HG03175 (cell line): ENCODE data around the gene ALAS2.
"Not testable (repeated sequence)": the region's sequence is repeated elsewhere in the genome, so short reads cannot be mapped to it uniquely, and the experiment has no call there.

Source experiments
- ATAC-seq: cut with Tn5 transposase; IDR thresholded peaks from one replicate; pipeline ENCODE4 v1.9.1; 2021; ENCODE audit warnings: mild to moderate bottlenecking, moderate library complexity; ENCODE audit not compliant: unreplicated experiment

ALAS2 gene

DNA sequence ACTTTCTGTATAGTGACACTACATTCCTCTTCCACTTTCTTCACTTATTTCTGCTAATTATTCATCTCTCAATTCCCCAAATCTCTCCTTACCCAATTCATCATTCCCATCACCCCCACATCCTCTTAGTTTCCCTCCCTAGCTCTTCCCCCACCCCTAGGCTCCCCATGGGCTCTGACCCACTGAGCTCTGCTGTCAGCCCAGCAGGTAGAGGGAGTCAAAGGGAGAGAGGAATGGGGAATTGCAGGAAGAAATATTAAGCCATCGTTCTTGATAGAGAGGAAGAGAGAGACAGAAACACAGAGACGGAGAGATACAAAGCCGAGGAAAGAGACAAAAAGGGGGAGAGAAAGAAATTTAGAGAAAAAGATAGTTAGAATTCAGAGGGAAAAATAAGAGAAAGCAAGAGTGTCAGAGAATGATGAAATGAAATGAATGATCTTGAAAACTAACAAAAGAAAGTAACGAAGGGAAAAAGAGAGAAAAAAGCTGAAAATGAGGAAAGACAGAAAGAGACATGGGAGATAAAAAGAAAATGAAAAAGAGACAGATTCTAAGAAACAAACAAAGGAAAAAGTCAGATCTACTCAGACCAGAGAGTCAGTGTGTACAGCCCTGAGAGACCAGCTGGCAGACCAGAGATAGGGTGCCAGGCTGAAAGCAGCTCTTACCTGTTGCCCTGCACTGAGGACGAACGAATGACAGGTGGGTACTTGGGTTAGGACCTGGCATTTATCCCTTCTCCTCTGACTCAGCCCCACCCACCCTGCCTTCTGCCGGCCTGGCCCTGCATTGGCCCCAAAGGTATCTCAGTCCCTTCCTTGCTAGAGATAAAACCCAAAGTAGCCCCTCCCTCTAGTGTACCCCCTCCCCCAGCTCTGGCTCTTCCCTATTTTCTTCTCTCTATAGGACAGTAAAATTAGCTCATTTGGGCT lies at the start of gene ALAS2:
Gene ALAS2, minus strand, starts transcription at position 707 of the 935 bp plus-strand sequence. CDS start 4,977 bp downstream, outside the sequence.
- ATAC-seq, result no peak

GRCh38 chrX:55074851-55075467 lies 44.2 kb upstream of the ALAS2 start, which contains the start of gene PAGE2B:
TSS of gene PAGE2B (plus strand) at chrX:55075030. CDS start at chrX:55076042, 1,012 bp downstream.
- no peak for ATAC-seq

GRCh38 chrX:55072286-55072685 lies 41.5 kb upstream of the ALAS2 start:
- ATAC-seq, result no peak

DNA sequence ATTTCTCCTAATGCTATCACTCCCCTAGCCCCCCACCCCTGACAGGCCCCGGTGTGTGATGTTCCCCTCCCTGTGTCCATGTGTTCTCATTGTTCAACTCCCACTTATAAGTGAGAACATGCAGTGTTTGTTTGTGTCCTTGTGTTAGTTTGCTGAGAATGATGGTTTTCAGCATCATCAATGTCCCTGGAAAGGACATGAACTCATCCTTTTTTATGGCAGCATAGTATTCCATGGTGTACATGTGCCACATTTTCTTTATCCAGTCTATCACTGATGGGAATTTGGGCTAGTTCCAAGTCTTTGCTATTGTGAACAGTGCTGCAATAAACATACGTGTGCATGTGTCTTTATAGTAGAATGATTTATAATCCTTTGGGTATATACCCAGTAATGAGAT lies 36.4 kb upstream of the ALAS2 start:
- not testable (repeated sequence) for ATAC-seq

- no peak for ATAC-seq
Observed at GRCh38 chrX:55057675-55058249, 27.0 kb upstream of the ALAS2 start.

- no peak for ATAC-seq
Observed at GRCh38 chrX:55056820-55057674, 26.3 kb upstream of the ALAS2 start.

DNA sequence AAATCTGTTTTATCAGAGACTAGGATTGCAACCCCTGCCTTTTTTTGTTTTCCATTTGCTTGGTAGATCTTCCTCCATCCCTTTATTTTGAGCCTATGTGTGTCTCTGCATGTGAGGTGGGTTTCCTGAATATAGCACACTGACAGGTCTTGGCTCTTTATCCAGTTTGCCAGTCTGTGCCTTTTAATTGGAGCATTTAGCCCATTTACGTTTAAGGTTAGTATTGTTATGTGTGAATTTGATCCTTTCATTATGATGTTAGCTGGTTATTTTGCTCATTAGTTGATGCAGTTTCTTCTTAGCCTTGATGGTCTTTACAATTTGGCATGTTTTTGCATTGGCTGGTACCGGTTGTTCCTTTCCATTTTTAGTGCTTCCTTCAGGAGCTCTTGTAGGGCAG lies 19.8 kb upstream of the ALAS2 start:
- not testable (repeated sequence) for ATAC-seq

DNA sequence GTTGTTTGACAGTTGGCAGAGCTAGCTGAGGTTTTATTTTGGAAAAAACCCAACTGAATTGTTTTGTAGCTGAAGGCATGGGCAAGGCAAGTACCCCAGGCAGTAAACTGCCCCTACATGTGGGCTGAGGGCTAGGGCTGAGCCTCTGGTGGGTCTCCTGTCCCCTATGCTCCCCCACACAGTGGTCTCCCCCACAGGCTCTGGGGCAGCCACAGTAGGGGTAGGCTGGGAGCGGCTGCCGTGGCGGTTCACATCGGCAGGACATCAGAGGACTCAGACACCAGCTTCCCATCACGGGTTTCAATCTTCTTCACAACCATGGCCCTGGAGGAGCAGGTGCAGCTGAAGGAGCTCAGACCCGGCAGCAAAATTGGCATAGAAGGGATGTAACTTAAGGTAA lies 10.7 kb upstream of the ALAS2 start:
- ATAC-seq, result no peak

- no peak for ATAC-seq
Observed at GRCh38 chrX:55039471-55039870, 8.7 kb upstream of the ALAS2 start.

DNA sequence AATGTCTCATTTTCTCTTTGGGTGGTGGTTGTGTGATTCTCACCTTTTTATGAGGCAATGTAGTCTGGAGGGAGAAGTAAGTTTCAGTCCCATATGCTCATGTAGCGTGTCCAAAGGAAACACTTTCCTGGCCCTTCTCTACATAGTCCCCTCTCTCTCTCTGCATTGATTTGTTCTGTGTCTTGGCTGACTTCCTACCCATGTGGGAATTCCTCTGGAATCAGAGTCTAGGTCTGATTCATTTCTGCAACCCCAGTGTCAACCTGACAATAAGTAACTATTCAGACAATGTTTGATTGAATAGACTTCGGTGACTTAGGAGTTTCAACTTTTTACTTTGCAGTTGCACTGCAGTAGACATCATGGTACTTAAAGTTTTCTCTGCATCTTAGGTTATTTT lies 2.7 kb upstream of the ALAS2 start:
- no peak for ATAC-seq

DNA sequence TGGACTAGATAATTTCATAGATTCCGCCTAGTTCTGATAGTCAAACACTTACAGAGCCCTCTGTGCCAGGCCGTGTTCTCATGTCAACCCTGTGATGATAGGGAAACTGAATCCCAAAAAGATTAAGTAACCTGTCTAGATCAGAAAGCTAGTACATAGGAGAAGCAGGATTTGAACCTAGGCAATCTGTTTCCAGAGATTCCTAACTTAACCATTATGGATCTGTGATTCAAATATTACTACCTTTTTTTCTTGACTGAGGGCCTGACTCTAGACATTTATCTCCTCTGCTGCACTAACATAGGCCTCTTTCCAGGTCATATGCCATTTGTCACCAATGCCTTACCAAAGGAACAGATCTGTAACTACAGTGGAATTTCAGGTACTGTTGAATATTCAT lies 1.5 kb downstream of the ALAS2 start:
- no peak for ATAC-seq

DNA sequence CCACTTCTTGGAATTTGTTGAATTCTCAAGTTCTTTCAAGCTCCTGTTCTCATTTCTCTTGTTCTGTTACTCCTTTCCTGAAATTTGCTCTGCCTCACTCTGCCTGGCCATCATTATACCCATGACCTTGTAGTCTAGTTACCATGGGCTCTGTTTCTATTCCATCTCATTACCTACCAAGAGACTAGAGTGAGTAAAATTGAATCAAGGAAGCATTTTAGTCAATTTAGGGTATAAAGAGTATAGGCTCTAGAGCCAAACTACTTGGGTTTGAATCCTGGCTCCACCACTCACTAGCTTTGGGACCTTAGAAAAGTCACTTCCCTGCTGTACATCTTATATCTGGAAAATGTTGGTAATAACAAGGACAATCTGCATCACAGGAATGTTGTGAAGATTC lies 2.2 kb downstream of the ALAS2 start:
- ATAC-seq, result no peak

- ATAC-seq, result no peak
Observed at GRCh38 chrX:55028040-55028439, 2.7 kb downstream of the ALAS2 start.

DNA sequence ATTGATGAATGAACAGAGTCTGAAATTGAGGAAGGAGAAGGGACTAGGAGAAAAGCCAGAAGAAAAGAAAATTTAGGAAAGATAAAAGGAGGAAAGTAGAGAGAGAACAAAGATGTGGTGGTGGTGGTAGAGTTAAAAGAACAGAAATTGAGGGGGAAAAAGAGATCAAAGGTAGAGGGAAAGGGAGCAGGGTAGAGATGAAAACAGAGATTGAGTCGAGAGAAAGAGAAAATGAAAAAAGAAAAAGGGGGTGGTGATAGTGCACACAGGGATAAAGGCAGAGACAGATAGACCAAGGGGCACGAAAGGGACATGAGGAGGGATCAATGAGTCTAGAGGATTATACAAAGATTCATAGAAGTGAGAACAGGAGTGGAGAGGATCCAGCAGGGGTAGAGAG lies 3.9 kb downstream of the ALAS2 start:
- ATAC-seq, result no peak

DNA sequence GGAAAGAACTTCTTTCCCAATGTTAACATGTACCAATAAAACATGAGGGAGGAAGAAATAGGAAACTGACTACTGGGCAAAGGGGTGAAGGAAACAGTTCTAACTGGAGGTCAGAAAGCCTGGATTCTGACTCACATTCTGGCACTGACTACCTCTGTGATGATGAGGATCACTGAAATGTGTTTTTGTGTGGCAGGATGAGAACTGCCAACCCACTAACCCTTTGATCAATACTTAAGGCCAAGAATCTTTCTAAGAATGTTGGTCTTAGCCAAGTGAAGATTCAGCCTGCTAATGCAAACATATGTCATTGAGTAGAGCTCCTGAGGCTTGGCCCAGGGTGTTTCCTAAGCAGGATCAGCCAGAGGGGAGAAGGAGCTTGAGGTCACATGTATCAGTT lies 4.6 kb downstream of the ALAS2 start:
- ATAC-seq, result no peak

DNA sequence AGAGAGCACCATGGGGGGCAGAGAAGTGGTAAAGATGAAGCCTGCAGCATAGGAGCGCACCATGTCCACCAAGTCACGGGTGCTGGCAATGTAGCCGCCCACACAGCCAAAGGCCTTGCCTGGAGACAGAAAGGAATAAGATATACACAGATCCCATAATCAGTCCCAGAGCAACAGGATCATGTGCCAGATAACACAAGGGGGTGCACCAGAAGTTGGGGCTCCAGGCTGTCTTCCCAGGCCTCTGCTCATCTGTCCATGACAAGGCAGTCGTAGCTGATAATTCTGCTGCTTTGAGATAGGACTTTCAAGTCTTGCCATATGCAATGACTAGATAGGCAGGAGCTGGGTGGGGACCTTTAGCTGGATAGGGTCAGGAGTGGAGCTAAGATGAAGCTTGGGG lies 15.9 kb downstream of the ALAS2 start:
- ATAC-seq, result no peak

- ATAC-seq, result no peak
Observed at GRCh38 chrX:55011294-55011693, 19.5 kb downstream of the ALAS2 start.

DNA sequence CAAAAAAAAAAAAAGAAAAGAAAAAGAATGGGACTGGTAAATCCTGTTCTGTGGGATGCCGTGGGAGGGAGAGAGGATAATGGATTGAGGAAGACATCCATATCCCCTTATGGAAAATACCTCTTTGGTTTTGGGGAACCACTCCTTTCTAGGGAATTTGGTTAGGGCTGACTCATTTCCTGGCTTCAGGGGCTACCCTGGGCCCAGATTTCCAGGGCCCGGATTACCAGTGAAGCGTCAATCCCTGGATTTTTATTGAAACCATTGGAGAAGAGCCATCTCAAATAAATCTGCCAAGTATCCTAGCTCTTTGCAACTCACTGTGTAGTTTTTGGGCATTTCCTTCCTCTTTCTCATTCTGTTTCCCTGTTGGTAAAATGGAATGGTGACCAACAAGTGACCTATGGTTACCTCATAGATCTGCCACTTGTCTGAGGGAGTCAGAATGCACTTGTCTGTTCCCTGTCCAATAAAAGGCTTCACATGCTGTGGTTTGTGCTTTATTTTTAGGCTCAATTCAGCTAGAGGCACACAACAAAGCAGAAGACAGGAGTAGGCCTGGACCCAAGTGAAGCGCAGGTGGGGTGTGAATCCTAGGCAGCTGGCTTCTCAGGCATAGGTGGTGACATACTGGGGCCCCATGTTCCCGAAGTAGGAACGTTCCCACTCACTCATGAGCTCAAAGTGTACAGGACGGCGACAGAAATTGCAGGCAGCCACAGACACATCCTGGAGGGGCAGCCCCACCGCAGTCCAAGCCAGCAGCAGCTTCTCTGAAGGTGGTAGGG lies 22.0 kb downstream of the ALAS2 start:
- no peak for ATAC-seq

DNA sequence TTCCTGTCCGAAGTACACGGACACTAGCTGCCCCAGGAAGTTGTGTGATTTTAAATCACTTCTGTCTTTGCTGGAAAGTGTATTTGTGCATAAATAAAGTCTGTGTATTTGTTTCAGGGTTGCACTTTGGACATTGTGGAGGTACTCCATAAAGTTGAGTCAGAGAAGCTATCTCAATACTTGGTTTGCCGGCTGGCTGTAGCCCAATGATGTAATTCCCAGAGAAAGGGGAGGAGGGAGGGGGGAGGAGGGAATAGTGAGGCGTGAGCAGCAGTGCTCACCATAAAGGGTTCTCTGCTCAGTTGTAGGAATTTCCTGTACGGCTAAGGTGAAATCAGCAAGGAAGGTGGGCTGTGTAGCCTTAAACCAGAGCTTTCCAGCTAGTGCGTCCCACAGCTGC lies 23.1 kb downstream of the ALAS2 start:
- ATAC-seq, result no peak
